GM18526 (cell line): ENCODE measurements around the gene BAZ2B.

ENCODE experiments used
- POLR2A ChIP-seq: IDR thresholded peaks from 3 replicates; pipeline ENCODE4 v1.6.1; 2011; ENCODE audit not compliant: insufficient read length; ENCODE audit errors: extremely low read depth

Gene BAZ2B

GRCh38 chr2:159446817-159447216 is 169.5 kb downstream of the BAZ2B start:
- no peak for TF ChIP-seq POLR2A

GRCh38 chr2:159446201-159446600 is 170.1 kb downstream of the BAZ2B start:
- TF ChIP-seq POLR2A, result no peak

- TF ChIP-seq POLR2A, result no peak
Measured at GRCh38 chr2:159445307-159445706, 171.0 kb downstream of the BAZ2B start.

- TF ChIP-seq POLR2A, result no peak
Measured at GRCh38 chr2:159444754-159445153, 171.6 kb downstream of the BAZ2B start.

GRCh38 chr2:159442159-159442852 is 174.0 kb downstream of the BAZ2B start:
- TF ChIP-seq POLR2A, result no peak

GRCh38 chr2:159441182-159441581 is 175.2 kb downstream of the BAZ2B start:
- TF ChIP-seq POLR2A, result no peak

GRCh38 chr2:159439421-159439820 is 176.9 kb downstream of the BAZ2B start:
- no peak for TF ChIP-seq POLR2A

GRCh38 chr2:159438720-159439353 is 177.5 kb downstream of the BAZ2B start:
- no peak for TF ChIP-seq POLR2A

GRCh38 chr2:159438284-159438683 is 178.1 kb downstream of the BAZ2B start:
- TF ChIP-seq POLR2A, result no peak

GRCh38 chr2:159432610-159433009 is 183.7 kb downstream of the BAZ2B start:
- TF ChIP-seq POLR2A, result no peak

GRCh38 chr2:159427048-159427447 is 189.3 kb downstream of the BAZ2B start:
- TF ChIP-seq POLR2A, result no peak

- no peak for TF ChIP-seq POLR2A
Measured at GRCh38 chr2:159419403-159419802, 196.9 kb downstream of the BAZ2B start.

- no peak for TF ChIP-seq POLR2A
Measured at GRCh38 chr2:159411460-159411859, 204.9 kb downstream of the BAZ2B start.

- TF ChIP-seq POLR2A, result no peak
Measured at GRCh38 chr2:159410276-159410675, 206.1 kb downstream of the BAZ2B start.

- no peak for TF ChIP-seq POLR2A
Measured at GRCh38 chr2:159409116-159409800, 207.1 kb downstream of the BAZ2B start.

GRCh38 chr2:159402790-159403189 is 213.6 kb downstream of the BAZ2B start:
- no peak for TF ChIP-seq POLR2A
